K562 (cell line): ENCODE measurements around the gene ZNF628. TPM values are rescaled to one million over a fixed set of nuclear protein-coding genes. Genes with fewer than 3 reads are reported as not detected.

Experiments
- ARNT ChIP-seq, 2 experiments: fragments of 450-650 bp; IDR thresholded peaks; 2 replicates each; pipeline ENCODE4 v1.6.1; 2016; ENCODE audit warnings: mild to moderate bottlenecking in 1 of 2
- CEBPB ChIP-seq: fragments of 450-650 bp; IDR thresholded peaks from 2 replicates; pipeline ENCODE4 v1.6.1; 2016; ENCODE audit warnings: missing genetic modification characterization, missing compliant biosample characterization
- CREBBP ChIP-seq: IDR thresholded peaks from one replicate; pipeline ENCODE4 v1.6.1; 2012; ENCODE audit warnings: low read depth, mild to moderate bottlenecking, control low read depth, inconsistent platforms, low read length
- ELK3 ChIP-seq: fragments of 450-650 bp; formaldehyde crosslinking; IDR thresholded peaks from 2 replicates; pipeline ENCODE4 v1.4.0; 2020; ENCODE audit warnings: mild to moderate bottlenecking
- ETS2 ChIP-seq: IDR thresholded peaks from 2 replicates; pipeline ENCODE4 v1.6.1; 2016; ENCODE audit warnings: borderline replicate concordance, missing genetic modification characterization, mild to moderate bottlenecking, moderate library complexity, missing compliant biosample characterization; ENCODE audit not compliant: poor library complexity, severe bottlenecking
- ETV5 ChIP-seq: sonication (generic); formaldehyde crosslinking; IDR thresholded peaks from 2 replicates; pipeline ENCODE4 v1.4.0; 2020; ENCODE audit warnings: low read depth, mild to moderate bottlenecking, missing genetic modification reagents
- FOXO4 ChIP-seq: fragments of 450-650 bp; formaldehyde crosslinking; IDR thresholded peaks from 2 replicates; pipeline ENCODE4 v1.4.0; 2020; ENCODE audit warnings: mild to moderate bottlenecking, moderate library complexity
- HMGN3 ChIP-seq: IDR thresholded peaks from 2 replicates; pipeline ENCODE4 v1.6.1; 2011; ENCODE audit warnings: borderline replicate concordance, low read depth, mild to moderate bottlenecking, mixed read lengths, low read length; ENCODE audit not compliant: insufficient read length; ENCODE audit errors: extremely low read depth
- ID3 ChIP-seq, 2 experiments: fragments of 250-450 bp in 1 of 2; fragments of 450-650 bp in 1 of 2; sonication (Bioruptor Pico) in 1 of 2; IDR thresholded peaks; 2 replicates each; pipeline versions ENCODE4 v1.6.1 to v1.8.0; 2016 to 2021; ENCODE audit warnings: mild to moderate bottlenecking in 2 of 2, moderate library complexity in 2 of 2, missing compliant biosample characterization in 1 of 2, missing genetic modification characterization in 1 of 2
- KLF10 ChIP-seq: fragments of 250-450 bp; sonication (Bioruptor Pico); IDR thresholded peaks from 2 replicates; pipeline ENCODE4 v1.6.1; 2021; ENCODE audit warnings: matching md5 sums
- NCOA2 ChIP-seq, 2 experiments: fragments of 450-650 bp; IDR thresholded peaks; 2 replicates each; pipeline ENCODE4 v1.6.1; 2018; ENCODE audit warnings: mild to moderate bottlenecking in 2 of 2, moderate library complexity in 1 of 2; ENCODE audit not compliant: partially characterized antibody in 2 of 2
- NFE2 ChIP-seq: IDR thresholded peaks from 2 replicates; pipeline ENCODE4 v1.6.1; 2014; ENCODE audit warnings: antibody characterized with exemption, low read depth
- PCBP1 ChIP-seq: fragments of 200-400 bp; formaldehyde crosslinking; IDR thresholded peaks from 2 replicates; pipeline ENCODE4 v1.6.1; 2018; ENCODE audit warnings: mild to moderate bottlenecking, low read depth, low read length; ENCODE audit not compliant: poor library complexity, severe bottlenecking
- POLR2AphosphoS5 ChIP-seq: IDR thresholded peaks from 2 replicates; pipeline ENCODE4 v1.6.1; 2011; ENCODE audit warnings: mild to moderate bottlenecking, low read depth, low read length, moderate library complexity; ENCODE audit not compliant: control insufficient read depth, insufficient read depth
- POLR2B ChIP-seq: fragments of 450-650 bp; IDR thresholded peaks from 2 replicates; pipeline ENCODE4 v1.6.1; 2018; ENCODE audit warnings: low read depth; ENCODE audit not compliant: partially characterized antibody
- POLR2G ChIP-seq: fragments of 200-400 bp; formaldehyde crosslinking; IDR thresholded peaks from 2 replicates; pipeline ENCODE4 v1.6.1; 2017; ENCODE audit warnings: low read depth, mild to moderate bottlenecking, antibody characterized with exemption, low read length, moderate library complexity
- SAFB2 ChIP-seq: fragments of 200-400 bp; formaldehyde crosslinking; IDR thresholded peaks from 2 replicates; pipeline ENCODE4 v1.6.1; 2018; ENCODE audit warnings: borderline replicate concordance, low read length, low read depth, moderate library complexity; ENCODE audit not compliant: severe bottlenecking
- SMAD4 ChIP-seq: fragments of 250-450 bp; sonication (Bioruptor Pico); conservative IDR thresholded peaks from 2 replicates; pipeline ENCODE4 v1.8.0; 2021; ENCODE audit warnings: inconsistent platforms, mild to moderate bottlenecking, moderate library complexity
- SMC3 ChIP-seq: conservative IDR thresholded peaks from 2 replicates; pipeline ENCODE4 v1.6.1; 2011; ENCODE audit warnings: low read depth, low read length, improper control_type of control experiment; ENCODE audit not compliant: insufficient read depth
- SOX6 ChIP-seq: fragments of 450-650 bp; IDR thresholded peaks from 2 replicates; pipeline ENCODE4 v1.6.1; 2014; ENCODE audit warnings: mild to moderate bottlenecking
- TCF3 ChIP-seq: sonication (generic); formaldehyde crosslinking; IDR thresholded peaks from 2 replicates; pipeline ENCODE4 v1.4.0; 2020; ENCODE audit warnings: mild to moderate bottlenecking, missing genetic modification reagents
- ZNF184 ChIP-seq: sonication (generic); formaldehyde crosslinking; IDR thresholded peaks from 2 replicates; pipeline ENCODE4 v1.5.0; 2020; ENCODE audit warnings: missing genetic modification reagents
- ZNF79 ChIP-seq: fragments of 250-450 bp; sonication (Bioruptor Pico); IDR thresholded peaks from 2 replicates; pipeline ENCODE4 v1.4.0; 2020; ENCODE audit warnings: low read depth, mild to moderate bottlenecking, moderate library complexity
- ZNF830 ChIP-seq: fragments of 250-450 bp; sonication (Bioruptor Pico); IDR thresholded peaks from 2 replicates; pipeline ENCODE4 v1.5.0; 2021; ENCODE audit warnings: mild to moderate bottlenecking
- ZZZ3 ChIP-seq: fragments of 450-650 bp; IDR thresholded peaks from 2 replicates; pipeline ENCODE4 v1.6.1; 2016; ENCODE audit warnings: antibody characterized with exemption, mild to moderate bottlenecking, moderate library complexity
- polyA plus RNA-seq, 8 experiments: library from polyadenylated mRNA; depleted of rRNA in 4 of 8; stranded (reverse) in 5 of 8; unstranded in 3 of 8; fragments of >200 nt; fragmentation: Nextera tagmentation in 2 of 8; fragmentation: Illumina TruSeq in 1 of 8; extraction: Ambion mirVana in 2 of 8; extraction: Trizol in 1 of 8; gene quantifications; 2 replicates each; pipeline versions ENCODE4 v1.2.1 to v1.2.3, GENCODE V29; 2011 to 2014; ENCODE audit warnings: inconsistent platforms in 1 of 8, missing spikeins in 1 of 8
- total RNA-seq, 7 experiments: library from RNA; depleted of rRNA in 6 of 7; stranded (reverse); fragments of >200 nt in 6 of 7; fragmentation: Illumina TruSeq in 2 of 7; extraction: Trizol in 2 of 7; gene quantifications; 2 replicates each; pipeline versions ENCODE4 v1.2.1 to v1.2.3, GENCODE V29; 2011 to 2021; ENCODE audit warnings: low replicate concordance in 1 of 7

ZNF628 gene
- total and polyA plus RNA-seq, 9 of the 15 experiments (the other 6 are each of a cell fraction or from before 2014, with no cell fraction given): 0.13 to 13.6 (median 2.2) TPM; not detected in 3

GRCh38 chr19:55461259-55461973 lies 15.0 kb upstream of the ZNF628 start, which contains the start of gene ISOC2 (continued):
- TF ChIP-seq NCOA2 (IDR thresholded peaks at IDR 0.05; ENCODE audit: partially characterized antibody in 2 of 2): no peak
- TF ChIP-seq SMAD4 (CRISPR knock-in tag): peak; percentile 13; the same call in 1 of the 2 replicates
- TF ChIP-seq ZNF184 (CRISPR knock-in tag): no peak
- TF ChIP-seq SMC3: no peak
- peak; percentile 89 for TF ChIP-seq PCBP1
- peak; percentile 36 for TF ChIP-seq HMGN3
- no peak for TF ChIP-seq ELK3
- TF ChIP-seq ZNF79 (CRISPR knock-in tag): no peak
- TF ChIP-seq ZZZ3: no peak
- no peak for TF ChIP-seq CREBBP
- no peak for TF ChIP-seq ID3 (CRISPR knock-in tag; IDR thresholded peaks at IDR 0.05)
- peak; percentile 84 for TF ChIP-seq ID3 (tag; IDR thresholded peaks at IDR 0.05)
- peak; percentile 23; the same call in 1 of the 2 replicates for TF ChIP-seq TCF3 (CRISPR knock-in tag)
- peak; percentile 64; the same call in 1 of the 2 replicates for TF ChIP-seq POLR2AphosphoS5
- peak; percentile 37 for TF ChIP-seq SOX6
- peak; percentile 98 for TF ChIP-seq POLR2G
- 0 out of 2 replicates have a peak, but pooled peaks have one; percentile 48 for TF ChIP-seq ZNF830 (CRISPR knock-in tag)
- TF ChIP-seq ARNT (IDR thresholded peaks at IDR 0.05): peak in 1 of 2 experiments; percentile 43; a peak in 1 of 4 replicates
- no peak for TF ChIP-seq NFE2
- TF ChIP-seq ETS2 (tag): no peak
- peak; percentile 67 for TF ChIP-seq CEBPB (tag)
- no peak for TF ChIP-seq SAFB2
- TF ChIP-seq FOXO4 (CRISPR knock-in tag): no peak
- peak; percentile 78 for TF ChIP-seq POLR2B
- peak; percentile 50; the same call in 1 of the 2 replicates for TF ChIP-seq ETV5 (CRISPR knock-in tag)
- no peak for TF ChIP-seq KLF10 (CRISPR knock-in tag)
